CMK (cell line): ENCODE measurements around the gene MGAT4B.
A peak's percentile ranks its signal among the peaks of the same experiment; 100 is the strongest.
"Not testable (repeated sequence)": the region's sequence is repeated elsewhere in the genome, so short reads cannot be mapped to it uniquely, and the experiment has no call there.

Experiments
- DNase-seq: peaks from one replicate; pipeline ENCODE4 v3.0.0-alpha.2; 2010; ENCODE audit warnings: low read depth

Gene MGAT4B

DNA sequence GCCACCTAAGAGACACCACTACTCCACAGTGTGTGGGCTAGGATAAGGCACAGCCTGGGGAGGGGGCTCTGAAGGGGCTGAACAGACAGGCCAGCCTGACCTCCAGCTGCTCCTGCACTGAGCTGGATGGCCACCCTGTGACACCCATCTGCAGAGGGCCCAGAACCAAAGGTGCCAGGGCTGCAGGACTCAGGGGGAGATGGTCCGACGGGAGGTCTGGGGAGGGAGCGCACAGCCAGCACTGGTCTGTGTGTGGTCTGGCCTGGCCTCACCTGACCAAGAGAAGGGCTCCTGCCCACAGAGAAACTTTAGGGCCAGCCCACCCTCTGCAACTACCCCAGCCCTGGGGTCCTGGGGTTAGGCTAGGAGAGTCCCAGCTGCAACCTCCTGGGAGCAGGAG is 12.1 kb downstream of the MGAT4B start:
- no peak for DNase-seq

- DNase-seq: no peak
Observed at GRCh38 chr5:179794171-179794570, 12.5 kb downstream of the MGAT4B start.

GRCh38 chr5:179793468-179794139 is 13.1 kb downstream of the MGAT4B start, which contains the start of gene LTC4S:
TSS of gene LTC4S (plus strand) at chr5:179793986. CDS start at chr5:179794081, 95 bp downstream.
- DNase-seq: peak; percentile 90

- no peak for DNase-seq
Observed at GRCh38 chr5:179792612-179793467, 13.8 kb downstream of the MGAT4B start.

- DNase-seq: no peak
Observed at GRCh38 chr5:179791881-179792611, 14.6 kb downstream of the MGAT4B start.

- not testable (repeated sequence) for DNase-seq
Observed at GRCh38 chr5:179789278-179789677, 17.4 kb downstream of the MGAT4B start.

- no peak for DNase-seq
Observed at GRCh38 chr5:179788193-179788854, 18.3 kb downstream of the MGAT4B start.

- no peak for DNase-seq
Observed at GRCh38 chr5:179786861-179787260, 19.8 kb downstream of the MGAT4B start.

DNA sequence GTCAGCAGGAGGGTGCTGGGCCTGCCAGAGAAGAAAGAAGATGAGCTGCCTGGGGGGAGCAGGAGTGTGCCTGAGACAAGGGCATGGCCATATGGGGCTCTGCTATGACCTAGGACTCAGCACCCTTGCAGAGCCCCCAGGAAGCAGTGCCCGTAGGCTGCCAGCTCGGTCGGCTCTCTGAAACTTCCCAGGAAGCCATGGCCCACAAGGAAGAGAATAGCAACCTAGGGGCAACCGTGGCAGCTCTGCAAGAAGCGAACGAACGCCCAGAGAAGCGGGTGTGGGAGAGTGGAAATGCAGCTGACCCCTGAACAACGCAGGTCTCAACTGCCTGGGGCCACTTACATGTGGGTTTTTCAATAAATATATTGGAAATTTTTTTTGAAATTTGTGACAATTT is 23.5 kb downstream of the MGAT4B start:
- DNase-seq: no peak

GRCh38 chr5:179781846-179782245 is 24.8 kb downstream of the MGAT4B start:
- DNase-seq: no peak

DNA sequence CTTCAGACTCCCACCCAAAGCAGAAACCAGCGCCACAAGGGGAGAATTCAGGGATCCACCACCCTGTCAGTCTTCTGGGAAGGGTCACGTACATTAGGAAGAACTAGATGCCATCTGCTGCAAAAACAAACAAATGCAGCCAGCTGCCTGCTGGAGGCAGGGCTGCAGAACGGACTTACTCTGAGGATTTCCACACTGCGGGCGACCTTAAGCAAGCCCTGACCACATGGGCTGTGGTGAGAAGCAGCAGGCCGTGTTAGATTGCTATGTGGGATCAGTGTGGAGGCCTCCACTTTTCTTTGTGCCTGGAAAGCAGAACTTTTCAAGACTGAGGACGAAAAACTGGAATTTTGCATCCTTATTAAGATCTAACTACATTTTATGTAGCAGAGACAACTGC is 26.3 kb downstream of the MGAT4B start:
- no peak for DNase-seq

DNA sequence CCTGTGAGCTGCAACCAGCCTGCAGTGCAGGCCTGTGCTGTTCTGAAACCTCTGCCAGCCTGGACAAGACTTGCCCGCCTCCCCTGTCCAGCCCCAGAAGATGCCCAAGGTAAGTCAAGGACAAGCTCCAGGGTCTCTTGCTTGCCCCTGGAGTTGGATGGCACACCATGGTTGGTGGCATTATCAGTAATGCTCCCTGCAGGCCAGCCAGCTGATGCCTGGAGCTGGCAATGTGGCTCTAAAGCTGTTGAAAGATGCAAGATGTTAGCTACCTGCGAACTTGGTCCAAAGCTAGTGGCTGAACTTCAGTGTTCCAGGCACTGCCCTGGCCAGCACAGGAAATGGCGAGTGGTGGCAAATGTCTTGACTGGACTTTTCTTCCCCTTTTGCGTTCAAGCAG is 26.8 kb downstream of the MGAT4B start:
- no peak for DNase-seq

DNA sequence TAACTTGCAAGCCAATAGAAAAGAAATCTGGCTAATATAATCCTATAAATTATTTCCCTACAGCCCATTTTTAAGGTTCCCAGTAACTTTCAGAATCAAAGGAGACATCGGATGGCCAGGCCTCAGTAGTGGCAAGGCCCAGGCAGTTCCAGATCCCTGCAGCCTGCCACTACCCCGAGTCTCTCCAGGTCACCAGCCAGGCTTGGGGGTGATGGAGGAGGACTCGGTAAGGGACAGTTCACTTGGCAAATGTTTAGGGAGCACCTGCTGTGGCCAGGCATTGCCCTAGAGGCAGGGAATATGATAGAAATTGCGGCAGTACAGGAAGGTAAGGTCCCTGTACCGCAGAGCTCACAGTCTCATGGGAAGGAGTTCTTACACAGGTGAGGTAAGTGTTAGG is 28.1 kb downstream of the MGAT4B start:
- no peak for DNase-seq

- no peak for DNase-seq
Observed at GRCh38 chr5:179777909-179778308, 28.8 kb downstream of the MGAT4B start.

DNA sequence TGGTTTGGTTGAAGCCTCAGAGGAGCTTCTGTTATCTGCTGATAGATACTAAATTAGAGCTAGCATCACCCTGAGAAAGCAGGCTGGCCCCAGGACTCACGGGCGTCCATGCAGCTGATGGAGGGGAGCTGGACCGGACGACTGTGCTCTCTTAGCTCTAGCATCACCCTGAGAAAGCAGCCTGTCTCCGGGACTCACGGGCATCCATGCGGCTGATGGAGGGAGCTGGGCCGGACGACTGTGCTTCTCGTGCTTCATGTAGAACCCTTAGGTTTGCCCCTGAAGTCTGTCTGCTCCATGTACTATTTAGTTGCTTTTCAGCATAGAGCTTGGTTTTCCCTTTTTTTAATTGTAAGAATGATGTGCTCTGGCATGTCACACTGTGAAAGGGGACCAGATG is 29.2 kb downstream of the MGAT4B start:
- DNase-seq: no peak

GRCh38 chr5:179776411-179776938 is 30.2 kb downstream of the MGAT4B start:
- no peak for DNase-seq

DNA sequence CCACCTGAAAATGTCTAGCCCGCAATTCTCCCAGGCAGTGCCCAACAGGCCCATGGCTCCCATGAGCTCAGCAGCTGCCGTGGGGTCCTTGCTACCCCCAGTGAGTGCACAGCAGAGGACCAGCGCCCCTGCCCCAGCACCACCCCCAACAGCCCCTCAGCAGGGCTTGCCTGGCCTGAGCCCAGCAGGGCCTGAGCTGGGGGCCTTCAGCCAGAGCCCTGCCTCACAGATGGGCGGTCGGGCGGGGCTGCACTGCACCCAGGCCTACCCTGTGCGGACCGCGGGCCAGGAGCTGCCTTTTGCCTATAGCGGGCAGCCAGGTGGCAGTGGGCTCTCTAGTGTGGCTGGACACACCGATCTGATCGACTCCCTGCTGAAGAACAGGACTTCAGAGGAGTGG is 32.2 kb downstream of the MGAT4B start:
- no peak for DNase-seq

DNA sequence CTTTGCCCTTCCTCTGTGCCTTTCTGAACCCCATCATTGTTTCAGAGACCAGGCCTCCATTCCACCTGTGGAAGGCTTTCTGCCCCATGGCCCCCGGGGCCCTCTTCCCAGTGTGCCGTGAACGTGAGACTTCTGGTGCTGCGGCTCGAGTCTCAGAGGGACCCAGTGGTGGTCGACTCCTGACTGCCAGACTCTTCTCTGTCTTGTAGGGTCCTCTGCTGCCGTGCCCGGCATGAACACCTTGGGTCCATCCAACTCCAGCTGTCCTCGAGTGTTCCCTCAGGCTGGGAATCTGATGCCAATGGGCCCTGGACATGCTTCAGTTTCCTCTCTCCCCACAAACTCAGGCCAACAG is 33.0 kb downstream of the MGAT4B start:
- DNase-seq: no peak

GRCh38 chr5:179772351-179772750 is 34.3 kb downstream of the MGAT4B start:
- DNase-seq: no peak

DNA sequence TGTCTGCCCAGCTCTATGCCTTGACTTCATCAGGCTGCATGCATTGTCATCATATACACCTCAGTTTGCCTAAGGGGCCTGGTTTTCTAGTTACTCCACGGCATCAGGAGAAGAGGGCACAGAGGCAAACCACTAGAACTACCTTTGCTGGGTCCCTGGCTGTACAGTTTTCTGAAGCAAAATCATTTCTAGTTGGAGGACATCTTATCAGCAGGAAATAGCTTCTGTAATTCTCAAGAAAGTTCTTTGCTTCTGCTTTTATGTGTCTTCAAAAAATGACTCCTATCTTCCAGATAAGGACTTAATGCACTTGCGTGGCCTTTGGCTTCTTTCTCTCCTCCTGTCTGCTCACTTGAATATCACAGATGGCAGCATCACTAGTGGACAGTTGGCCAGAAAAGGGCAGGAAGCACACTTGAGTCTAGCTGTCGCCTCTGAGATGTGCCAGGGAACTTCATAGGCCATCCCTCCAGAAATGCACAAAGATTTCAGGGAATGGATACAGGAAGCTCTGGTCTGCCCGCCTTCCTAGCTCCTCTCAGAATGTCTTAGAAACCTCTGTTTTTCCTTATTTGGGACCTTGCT is 35.3 kb downstream of the MGAT4B start:
- DNase-seq: no peak

DNA sequence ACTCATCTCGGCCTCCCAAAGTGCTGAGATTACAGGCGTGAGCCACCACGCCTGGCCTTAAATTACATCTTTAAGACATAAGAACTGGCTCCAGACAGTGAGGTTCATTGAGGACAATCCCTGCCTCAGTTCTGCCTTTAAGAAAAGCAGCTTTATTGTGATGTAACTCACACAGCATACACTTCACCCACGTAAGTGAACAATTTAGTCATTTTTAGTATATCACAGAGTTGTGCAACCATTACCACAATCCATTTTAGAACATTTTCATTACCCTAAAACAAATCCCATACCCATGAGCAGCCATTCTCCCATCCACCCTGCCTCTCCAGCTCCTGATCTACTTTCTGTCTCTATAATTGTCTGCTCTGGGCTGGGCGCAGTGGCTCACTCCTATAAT is 36.9 kb downstream of the MGAT4B start:
- DNase-seq: no peak

DNA sequence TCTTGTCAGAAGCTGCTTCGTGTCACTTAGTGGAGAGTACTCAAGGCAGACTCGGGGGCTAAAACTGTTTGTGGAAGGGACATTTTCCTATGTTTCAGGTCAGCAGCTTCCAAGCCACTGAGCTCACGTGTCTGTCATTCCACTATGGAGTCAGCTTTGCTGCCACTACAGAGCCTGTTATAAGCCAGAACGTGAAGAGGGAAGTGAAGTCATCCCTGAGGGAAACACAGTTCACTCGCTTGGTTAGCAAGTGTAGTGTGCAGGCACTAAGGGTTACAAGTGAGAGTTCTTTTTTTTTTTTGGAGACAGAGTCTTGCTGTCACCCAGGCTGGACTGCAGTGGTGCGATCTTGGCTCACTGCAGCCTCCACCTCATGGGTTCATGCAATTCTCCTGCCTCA is 37.4 kb downstream of the MGAT4B start:
- no peak for DNase-seq
